HepG2 (cell line): ENCODE measurements around the gene SLC19A1. TPM values are rescaled to one million over a fixed set of nuclear protein-coding genes. Genes with fewer than 3 reads are reported as not detected.

Experiments used
- ARID2 ChIP-seq: sonication (generic); formaldehyde crosslinking; IDR thresholded peaks from 2 replicates; pipeline ENCODE4 v1.8.1; 2022; ENCODE audit warnings: mild to moderate bottlenecking, missing genetic modification reagents, borderline replicate concordance
- ATRX ChIP-seq: sonication (generic); formaldehyde crosslinking; IDR thresholded peaks from 2 replicates; pipeline ENCODE4 v1.4.0; 2020; ENCODE audit warnings: missing genetic modification reagents, borderline replicate concordance
- BRCA1 ChIP-seq: sonication (generic); formaldehyde crosslinking; IDR thresholded peaks from 2 replicates; pipeline ENCODE4 v1.4.0; 2020; ENCODE audit warnings: missing genetic modification reagents
- CENPBD1 ChIP-seq: sonication (generic); formaldehyde crosslinking; IDR thresholded peaks from 2 replicates; pipeline ENCODE4 v1.8.0; 2022; ENCODE audit warnings: missing genetic modification reagents, low read depth, mild to moderate bottlenecking, borderline replicate concordance
- FOXA3 ChIP-seq: IDR thresholded peaks from 2 replicates; pipeline ENCODE4 v1.6.1; 2016; ENCODE audit warnings: missing genetic modification reagents, missing compliant biosample characterization
- HNF1B ChIP-seq: sonication (generic); formaldehyde crosslinking; IDR thresholded peaks from 2 replicates; pipeline ENCODE4 v1.5.1; 2020; ENCODE audit warnings: mild to moderate bottlenecking, moderate library complexity, missing genetic modification reagents
- HNRNPH1 ChIP-seq: fragments of 200-400 bp; formaldehyde crosslinking; optimal IDR thresholded peaks from 2 replicates; pipeline ENCODE3; 2017; ENCODE audit warnings: mild to moderate bottlenecking, low read depth, low read length
- KAT8 ChIP-seq: IDR thresholded peaks from 2 replicates; pipeline ENCODE4 v1.6.1; 2016; ENCODE audit warnings: missing genetic modification reagents, missing compliant biosample characterization
- KDM1A ChIP-seq: IDR thresholded peaks from 2 replicates; pipeline ENCODE4 v1.6.1; 2016; ENCODE audit warnings: missing compliant biosample characterization
- LCORL ChIP-seq, 2 experiments: fragments of 450-650 bp in 1 of 2; sonication (generic) in 1 of 2; formaldehyde crosslinking in 1 of 2; IDR thresholded peaks; 2 replicates each; pipeline versions ENCODE4 v1.5.0 to v1.6.1; 2017 to 2020; ENCODE audit warnings: antibody characterized with exemption in 1 of 2, missing genetic modification reagents in 1 of 2
- MBD4 ChIP-seq: IDR thresholded peaks from 2 replicates; pipeline ENCODE4 v1.6.1; 2012; ENCODE audit warnings: low read length, inconsistent platforms, borderline replicate concordance
- MEF2D ChIP-seq: sonication (generic); formaldehyde crosslinking; IDR thresholded peaks from 2 replicates; pipeline ENCODE4 v1.5.1; 2020; ENCODE audit warnings: mild to moderate bottlenecking, missing genetic modification reagents
- NRL ChIP-seq: sonication (generic); formaldehyde crosslinking; IDR thresholded peaks from 2 replicates; pipeline ENCODE4 v1.5.0; 2020; ENCODE audit warnings: missing genetic modification reagents, mild to moderate bottlenecking, moderate library complexity, borderline replicate concordance
- POLR2AphosphoS5 ChIP-seq: IDR thresholded peaks from 2 replicates; pipeline ENCODE4 v1.6.1; 2012; ENCODE audit warnings: low read depth, low read length
- SP2 ChIP-seq: sonication (generic); formaldehyde crosslinking; IDR thresholded peaks from 2 replicates; pipeline ENCODE4 v1.5.1; 2020; ENCODE audit warnings: mild to moderate bottlenecking, missing genetic modification reagents
- ZBTB34 ChIP-seq: sonication (generic); formaldehyde crosslinking; IDR thresholded peaks from 2 replicates; pipeline ENCODE4 v1.8.0; 2022; ENCODE audit warnings: mild to moderate bottlenecking, missing genetic modification reagents
- ZFP91 ChIP-seq: sonication (generic); formaldehyde crosslinking; IDR thresholded peaks from 2 replicates; pipeline ENCODE4 v1.9.0; 2022; ENCODE audit warnings: missing genetic modification reagents, mild to moderate bottlenecking, borderline replicate concordance
- ZNF317 ChIP-seq: sonication (generic); formaldehyde crosslinking; IDR thresholded peaks from 2 replicates; pipeline ENCODE4 v1.5.0; 2020; ENCODE audit warnings: mild to moderate bottlenecking, missing genetic modification reagents
- ZNF382 ChIP-seq: sonication (generic); formaldehyde crosslinking; IDR thresholded peaks from 2 replicates; pipeline ENCODE4 v1.5.0; 2020; ENCODE audit warnings: missing genetic modification reagents, mild to moderate bottlenecking, borderline replicate concordance
- ZNF530 ChIP-seq: sonication (generic); formaldehyde crosslinking; IDR thresholded peaks from 2 replicates; pipeline ENCODE4 v1.5.0; 2020; ENCODE audit warnings: low read depth, mild to moderate bottlenecking, missing genetic modification reagents
- ZNF703 ChIP-seq: sonication (generic); formaldehyde crosslinking; IDR thresholded peaks from 2 replicates; pipeline ENCODE4 v1.5.1; 2020; ENCODE audit warnings: missing genetic modification reagents, mild to moderate bottlenecking, moderate library complexity, borderline replicate concordance
- ZNF75D ChIP-seq: sonication (generic); formaldehyde crosslinking; IDR thresholded peaks from 2 replicates; pipeline ENCODE4 v1.8.1; 2023; ENCODE audit warnings: missing genetic modification reagents, mild to moderate bottlenecking, borderline replicate concordance
- ZNF775 ChIP-seq: sonication (generic); formaldehyde crosslinking; IDR thresholded peaks from 2 replicates; pipeline ENCODE4 v1.4.0; 2020; ENCODE audit warnings: missing genetic modification reagents, mild to moderate bottlenecking, moderate library complexity, borderline replicate concordance
- ZNF790 ChIP-seq: sonication (generic); formaldehyde crosslinking; IDR thresholded peaks from 2 replicates; pipeline ENCODE4 v1.8.0; 2022; ENCODE audit warnings: missing genetic modification reagents, mild to moderate bottlenecking, borderline replicate concordance
- polyA plus RNA-seq, 8 experiments: library from polyadenylated mRNA; depleted of rRNA in 3 of 8; stranded (reverse) in 7 of 8; unstranded in 1 of 8; fragments of >200 nt; fragmentation: Illumina TruSeq in 4 of 8; extraction: Trizol in 4 of 8; gene quantifications; 2 replicates each; pipeline versions ENCODE4 v1.2.1 to v1.2.3, GENCODE V29; 2011 to 2016; ENCODE audit warnings: low read depth in 4 of 8, missing spikeins in 1 of 8, mixed read lengths in 1 of 8; ENCODE audit not compliant: insufficient read depth in 1 of 8
- total RNA-seq, 5 experiments: library from RNA; depleted of rRNA; stranded (reverse); fragments of >200 nt; fragmentation: Illumina TruSeq; extraction: Trizol; gene quantifications; 2 replicates each; pipeline ENCODE4 v1.2.3, GENCODE V29; 2016; ENCODE audit warnings: low read depth in 1 of 5

SLC19A1 gene
- total and polyA plus RNA-seq, 2 of the 13 experiments (the other 11 are each of a cell fraction or from before 2014, with no cell fraction given): 21.8 to 23.0 TPM

- TF ChIP-seq ZBTB34 (CRISPR knock-in tag) (peak; percentile 33; the same call in 1 of the 2 replicates), ZNF75D (no peak), ARID2 (CRISPR knock-in tag) (no peak), HNRNPH1 (no peak), CENPBD1 (CRISPR knock-in tag) (no peak), ZNF703 (CRISPR knock-in tag) (no peak), HNF1B (no peak), MBD4 (no peak), KDM1A (CRISPR knock-in tag) (no peak), ZNF790 (CRISPR knock-in tag) (0 out of 2 replicates have a peak, but pooled peaks have one; percentile 53), ZFP91 (peak; percentile 81; the same call in 1 of the 2 replicates), NRL (no peak), ATRX (no peak), ZNF530 (CRISPR knock-in tag) (no peak), FOXA3 (no peak), ZNF382 (no peak), SP2 (CRISPR knock-in tag) (no peak), ZNF775 (CRISPR knock-in tag) (no peak), MEF2D (CRISPR knock-in tag) (0 out of 2 replicates have a peak, but pooled peaks have one; percentile 33), POLR2AphosphoS5 (peak; percentile 32; the same call in 1 of the 2 replicates), ZNF317 (CRISPR knock-in tag) (no peak), LCORL (IDR thresholded peaks at IDR 0.05) (no peak), LCORL (CRISPR knock-in tag; IDR thresholded peaks at IDR 0.05) (peak; percentile 40; the same call in 1 of the 2 replicates), BRCA1 (CRISPR knock-in tag) (no peak), KAT8 (CRISPR knock-in tag) (no peak)
Measured at GRCh38 chr21:45541221-45542039, 810 bp downstream of the SLC19A1 start (continued).
